ENCODE measurements around the gene FOXS1. TPM values are rescaled to one million over a fixed set of nuclear protein-coding genes. Genes with fewer than 3 reads are reported as not detected.
A peak's percentile ranks its signal among the peaks of the same experiment; 100 is the strongest.

FOXS1 gene
- total and polyA plus RNA-seq, 7 donors: 0.59 to 3.8 (median 0.87) TPM

GRCh38 chr20:31862157-31862470 lies 16.7 kb upstream of the FOXS1 start:
- intact Hi-C loops (cut with DNase I): no loop called here
- H3K27ac ChIP-seq: no peak overlapping the region
- 70 to 74% (median 72%) methylated on average over 5 of the region's 5 CpGs for WGBS, 3 donors
- no peak for TF ChIP-seq CTCF (IDR thresholded peaks at IDR 0.05)
- H3K9me3 ChIP-seq: no peaks in the 10 kb centered on the region
- H3K27me3 ChIP-seq (ENCODE audit: insufficient read depth in 3 of 3, low read length in 2 of 3): peaks cover 0 to 45% (median 6%) of the 10 kb centered on the region in 3 donors
- ATAC-seq: no peak
- H3K4me1 ChIP-seq: peaks cover 6% of the 10 kb centered on the region
- DNase-seq: no peak
- no peaks in the 10 kb centered on the region for H3K36me3 ChIP-seq (ENCODE audit: insufficient read depth in 1 of 2, low read depth in 1 of 2)
- H3K4me3 ChIP-seq: no peak overlapping the region

- intact Hi-C loops (cut with DNase I): no loop called here
- H3K4me3 ChIP-seq: peak overlapping the region; percentile 63
- H3K9me3 ChIP-seq: no peaks in the 10 kb centered on the region
- peaks cover 6% of the 10 kb centered on the region for H3K4me1 ChIP-seq
- peaks cover 0 to 45% (median 6%) of the 10 kb centered on the region in 3 donors for H3K27me3 ChIP-seq (ENCODE audit: insufficient read depth in 3 of 3, low read length in 2 of 3)
- no peak for TF ChIP-seq CTCF (IDR thresholded peaks at IDR 0.05)
- peak; percentile 51 to 75 (median 65) for ATAC-seq
- DNase-seq: peak; percentile 61 to 76
- H3K27ac ChIP-seq: no peak overlapping the region
- H3K36me3 ChIP-seq (ENCODE audit: insufficient read depth in 1 of 2, low read depth in 1 of 2): no peaks in the 10 kb centered on the region
- 7 to 25% (median 8%) methylated on average over 17 to 59 of the region's 60 CpGs for WGBS, 3 donors
Observed at GRCh38 chr20:31861385-31862156, 16.2 kb upstream of the FOXS1 start.

GRCh38 chr20:31861135-31861384 lies 15.7 kb upstream of the FOXS1 start:
- WGBS, 3 donors: 0 to 1% (median 0%) methylated on average over 19 to 20 of the region's 20 CpGs
- intact Hi-C loops (cut with DNase I): no loop called here
- DNase-seq (no peak), ATAC-seq (peak; percentile 26 to 55 (median 28))
- H3K9me3 ChIP-seq: no peaks in the 10 kb centered on the region
- peak overlapping the region; percentile 63 for H3K4me3 ChIP-seq
- H3K27me3 ChIP-seq (ENCODE audit: insufficient read depth in 3 of 3, low read length in 2 of 3): peaks cover 0 to 45% (median 8%) of the 10 kb centered on the region in 3 donors
- TF ChIP-seq CTCF (IDR thresholded peaks at IDR 0.05): no peak
- H3K27ac ChIP-seq: no peak overlapping the region
- peaks cover 6% of the 10 kb centered on the region for H3K4me1 ChIP-seq
- H3K36me3 ChIP-seq (ENCODE audit: insufficient read depth in 1 of 2, low read depth in 1 of 2): no peaks in the 10 kb centered on the region

- H3K27me3 ChIP-seq (ENCODE audit: insufficient read depth in 3 of 3, low read length in 2 of 3): peaks cover 0 to 45% (median 8%) of the 10 kb centered on the region in 3 donors
- intact Hi-C loops (cut with DNase I): no loop called here
- ATAC-seq: peak in 3 of 4 donors; percentile 11 to 46 (median 22)
- WGBS, 3 donors: 7 to 9% (median 8%) methylated on average over 12 to 15 of the region's 15 CpGs
- no peaks in the 10 kb centered on the region for H3K9me3 ChIP-seq
- no peaks in the 10 kb centered on the region for H3K36me3 ChIP-seq (ENCODE audit: insufficient read depth in 1 of 2, low read depth in 1 of 2)
- peak overlapping the region; percentile 63 for H3K4me3 ChIP-seq
- peaks cover 6% of the 10 kb centered on the region for H3K4me1 ChIP-seq
- peak in 1 of 2 donors; percentile 26 for DNase-seq
- no peak overlapping the region for H3K27ac ChIP-seq
- no peak for TF ChIP-seq CTCF (IDR thresholded peaks at IDR 0.05)
Observed at GRCh38 chr20:31860390-31861134, 15.2 kb upstream of the FOXS1 start.
